GM12872 (cell line): ENCODE measurements around the gene IGSF6.

ENCODE experiments used
- TF ChIP-seq, protein P1 (sequence below): IDR thresholded peaks from 3 replicates; pipeline ENCODE4 v1.5.1; 2011; ENCODE audit warnings: low read depth, mild to moderate bottlenecking, low read length, moderate library complexity; ENCODE audit not compliant: insufficient read depth

Gene IGSF6

DNA sequence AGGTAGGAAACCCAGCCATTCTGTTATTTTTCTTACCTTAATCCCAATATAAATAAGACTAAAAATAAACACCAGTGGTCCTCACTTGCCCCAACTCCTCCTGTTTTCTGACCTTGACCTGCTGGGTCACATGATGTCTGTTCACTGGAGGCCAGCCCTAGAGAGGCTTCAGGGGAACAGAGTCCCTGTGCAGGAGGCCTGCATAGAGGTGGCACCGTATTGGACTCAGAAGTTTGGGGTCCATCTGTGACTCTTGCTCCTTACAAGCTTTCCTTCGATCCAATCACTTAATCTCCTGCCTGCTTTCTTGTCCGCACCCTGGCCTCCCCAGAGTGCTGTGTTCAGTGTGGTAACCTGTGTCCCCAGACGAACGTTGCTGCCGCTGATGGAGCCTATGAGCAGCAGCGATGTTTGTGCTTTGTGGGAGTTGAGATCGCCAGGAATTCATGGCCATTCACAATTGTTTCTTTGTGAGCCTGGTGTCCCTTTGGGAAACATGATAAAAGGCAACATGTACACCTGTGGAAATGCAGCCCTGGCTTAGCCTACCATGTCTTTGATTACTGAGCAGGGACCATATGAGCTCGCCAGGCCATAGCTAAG is 4.7 kb downstream of the IGSF6 start:
- TF ChIP-seq, protein P1, sequence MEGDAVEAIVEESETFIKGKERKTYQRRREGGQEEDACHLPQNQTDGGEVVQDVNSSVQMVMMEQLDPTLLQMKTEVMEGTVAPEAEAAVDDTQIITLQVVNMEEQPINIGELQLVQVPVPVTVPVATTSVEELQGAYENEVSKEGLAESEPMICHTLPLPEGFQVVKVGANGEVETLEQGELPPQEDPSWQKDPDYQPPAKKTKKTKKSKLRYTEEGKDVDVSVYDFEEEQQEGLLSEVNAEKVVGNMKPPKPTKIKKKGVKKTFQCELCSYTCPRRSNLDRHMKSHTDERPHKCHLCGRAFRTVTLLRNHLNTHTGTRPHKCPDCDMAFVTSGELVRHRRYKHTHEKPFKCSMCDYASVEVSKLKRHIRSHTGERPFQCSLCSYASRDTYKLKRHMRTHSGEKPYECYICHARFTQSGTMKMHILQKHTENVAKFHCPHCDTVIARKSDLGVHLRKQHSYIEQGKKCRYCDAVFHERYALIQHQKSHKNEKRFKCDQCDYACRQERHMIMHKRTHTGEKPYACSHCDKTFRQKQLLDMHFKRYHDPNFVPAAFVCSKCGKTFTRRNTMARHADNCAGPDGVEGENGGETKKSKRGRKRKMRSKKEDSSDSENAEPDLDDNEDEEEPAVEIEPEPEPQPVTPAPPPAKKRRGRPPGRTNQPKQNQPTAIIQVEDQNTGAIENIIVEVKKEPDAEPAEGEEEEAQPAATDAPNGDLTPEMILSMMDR, result no peak

- TF ChIP-seq, protein P1, result no peak
These were observed 5.5 kb downstream of the IGSF6 start for GRCh38 chr16:21646721-21647561.

DNA sequence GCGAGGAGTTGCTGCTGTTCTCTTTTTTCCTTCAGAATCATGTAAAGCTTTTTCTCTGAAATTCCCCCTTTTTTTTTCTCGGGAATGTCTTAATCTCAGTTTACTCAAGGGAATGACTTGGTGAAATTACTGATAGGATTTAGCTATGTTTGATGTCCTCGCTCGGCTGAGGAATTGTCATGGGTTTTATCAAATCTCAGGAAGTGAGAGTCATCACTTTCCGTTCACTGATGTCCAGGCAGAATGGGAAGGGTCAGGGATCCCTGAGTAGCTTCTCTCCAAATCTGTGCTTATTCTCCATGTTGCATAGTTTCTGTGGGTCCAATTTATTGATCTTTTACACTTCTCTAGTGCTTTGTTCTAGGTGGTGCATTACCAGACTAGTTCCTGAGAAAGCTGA is 6.3 kb downstream of the IGSF6 start:
- TF ChIP-seq, protein P1, result no peak

DNA sequence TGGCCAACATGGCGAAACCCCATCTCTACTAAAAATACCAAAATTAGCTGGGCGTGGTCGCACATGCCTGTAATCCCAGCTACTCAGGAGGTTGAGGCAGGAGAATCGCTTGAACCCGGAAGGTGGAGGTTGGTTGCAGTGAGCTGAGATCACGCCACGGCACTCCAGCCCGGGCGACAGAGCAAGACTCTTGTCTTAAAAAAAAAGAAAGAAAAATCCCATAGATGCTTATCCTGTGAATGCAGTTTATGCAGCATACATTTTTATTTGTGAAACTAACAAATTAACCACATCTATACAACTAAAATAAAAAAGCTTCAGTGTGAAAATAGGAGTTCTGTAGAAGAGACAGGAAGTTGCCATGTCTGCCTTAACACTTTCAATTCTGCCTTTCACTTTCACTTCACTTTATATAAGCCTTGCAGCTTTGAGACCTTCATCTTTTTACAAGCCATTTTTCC is 7.1 kb downstream of the IGSF6 start:
- TF ChIP-seq, protein P1, result no peak

GRCh38 chr16:21644674-21645073 is 7.7 kb downstream of the IGSF6 start:
- TF ChIP-seq, protein P1, result no peak

DNA sequence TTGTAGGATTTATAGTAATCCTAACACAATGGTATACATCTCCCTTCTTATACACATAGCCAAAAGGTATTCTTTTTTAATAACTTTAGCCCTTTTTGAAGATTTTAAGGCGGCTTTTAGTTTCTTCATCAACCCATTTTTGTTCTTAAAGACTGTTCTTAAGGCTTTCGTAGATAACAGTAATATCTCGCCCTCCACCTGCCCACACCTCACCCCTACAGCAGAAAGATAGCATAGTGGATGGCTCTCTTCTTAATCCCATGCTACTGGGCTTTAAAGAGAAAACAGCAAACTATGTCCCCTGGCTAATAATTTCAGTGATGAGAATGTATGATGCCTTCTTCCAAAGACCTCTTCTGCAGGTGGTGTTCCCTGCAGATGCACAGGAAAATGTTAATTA is 8.6 kb downstream of the IGSF6 start:
- TF ChIP-seq, protein P1, result no peak

GRCh38 chr16:21642861-21643260 is 9.5 kb downstream of the IGSF6 start:
- TF ChIP-seq, protein P1, result no peak
